Measurements from ENCODE around the gene ARL13B. TPM values are rescaled to one million over a fixed set of nuclear protein-coding genes. Genes with fewer than 3 reads are reported as not detected.

The ARL13B gene
- polyA plus RNA-seq, 1 of the 3 experiments (the other 2 are of a cell fraction): 4.9 TPM

DNA sequence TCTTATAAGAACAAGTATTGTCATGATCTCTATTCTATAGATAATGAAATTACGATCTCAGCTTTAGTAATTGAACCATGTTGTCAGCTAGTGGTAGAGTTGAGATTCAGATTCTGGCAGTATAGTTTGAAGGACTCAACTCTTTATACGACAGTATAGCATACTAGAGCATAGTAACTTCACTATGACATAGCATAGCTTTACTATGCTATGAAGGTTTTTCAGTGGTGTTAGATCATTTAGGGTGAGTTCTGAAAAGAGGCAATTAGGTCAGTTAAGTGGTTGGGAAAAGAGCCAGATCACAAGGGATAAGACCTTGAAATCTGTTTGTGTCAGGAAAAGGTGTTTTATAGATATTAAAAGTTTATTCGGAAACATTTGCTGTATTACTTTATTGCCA is 40.3 kb downstream of the ARL13B start:
- no peak overlapping the region for H3K4me2 ChIP-seq
- H3F3A ChIP-seq (replicated peaks; ENCODE audit: insufficient read depth): peaks cover 4% of the 10 kb centered on the region
- no peak overlapping the region for H3K27ac ChIP-seq (ENCODE audit: low read depth in 2 of 2, low read length in 1 of 2)
- no peaks in the 10 kb centered on the region for H4K20me1 ChIP-seq (ENCODE audit: insufficient read depth)
- H3K9ac ChIP-seq: no peak overlapping the region
- H3K36me3 ChIP-seq (replicated peaks in 1 of 2; ENCODE audit: control insufficient read depth in 1 of 2, insufficient read depth in 2 of 2, low read length in 1 of 2): no peaks in the 10 kb centered on the region
- 95% methylated on average over 3 of the region's 3 CpGs for WGBS (ENCODE audit: low lambda C conversion rate)
- no peaks in the 10 kb centered on the region for H3K9me3 ChIP-seq
- TF ChIP-seq EP300 (IDR thresholded peaks at IDR 0.05; ENCODE audit: borderline replicate concordance in 1 of 2, low read depth in 1 of 2, low read length in 1 of 2) (no peak), NFIC (IDR thresholded peaks at IDR 0.05; ENCODE audit: borderline replicate concordance) (no peak), CHD2 (IDR thresholded peaks at IDR 0.05; ENCODE audit: low read length, partially characterized antibody) (no peak)
- TF ChIP-seq, protein P1, sequence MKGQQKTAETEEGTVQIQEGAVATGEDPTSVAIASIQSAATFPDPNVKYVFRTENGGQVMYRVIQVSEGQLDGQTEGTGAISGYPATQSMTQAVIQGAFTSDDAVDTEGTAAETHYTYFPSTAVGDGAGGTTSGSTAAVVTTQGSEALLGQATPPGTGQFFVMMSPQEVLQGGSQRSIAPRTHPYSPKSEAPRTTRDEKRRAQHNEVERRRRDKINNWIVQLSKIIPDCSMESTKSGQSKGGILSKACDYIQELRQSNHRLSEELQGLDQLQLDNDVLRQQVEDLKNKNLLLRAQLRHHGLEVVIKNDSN (IDR thresholded peaks at IDR 0.05; ENCODE audit: borderline replicate concordance, low read depth): no peak
- TF ChIP-seq, protein P2, sequence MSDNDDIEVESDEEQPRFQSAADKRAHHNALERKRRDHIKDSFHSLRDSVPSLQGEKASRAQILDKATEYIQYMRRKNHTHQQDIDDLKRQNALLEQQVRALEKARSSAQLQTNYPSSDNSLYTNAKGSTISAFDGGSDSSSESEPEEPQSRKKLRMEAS (IDR thresholded peaks at IDR 0.05; ENCODE audit: low read depth): no peak
- H3K27me3 ChIP-seq (ENCODE audit: insufficient read depth): no peaks in the 10 kb centered on the region
- no peaks in the 10 kb centered on the region for H3K79me2 ChIP-seq (ENCODE audit: insufficient read depth)
- H3K9me2 ChIP-seq: no peaks in the 10 kb centered on the region
- H3K4me1 ChIP-seq (ENCODE audit: control insufficient read depth in 1 of 2, insufficient read depth in 2 of 2, low read depth in 1 of 2, low read length in 1 of 2): no peaks in the 10 kb centered on the region
- H2AFZ ChIP-seq (ENCODE audit: low read depth): no peak overlapping the region
- no peak overlapping the region for H3K4me3 ChIP-seq (ENCODE audit: low read depth in 2 of 2, low read length in 1 of 2)
- ChIA-PET POLR2A (no interaction called here), CTCF (interaction anchor here (0.8 to 3.0 kb wide), 3 partner anchors 15 to 86 kb away, joined by 3 to 7 read pairs (median 4); no protein-coding TSS in a partner anchor)
- DNase-seq: no peak

DNA sequence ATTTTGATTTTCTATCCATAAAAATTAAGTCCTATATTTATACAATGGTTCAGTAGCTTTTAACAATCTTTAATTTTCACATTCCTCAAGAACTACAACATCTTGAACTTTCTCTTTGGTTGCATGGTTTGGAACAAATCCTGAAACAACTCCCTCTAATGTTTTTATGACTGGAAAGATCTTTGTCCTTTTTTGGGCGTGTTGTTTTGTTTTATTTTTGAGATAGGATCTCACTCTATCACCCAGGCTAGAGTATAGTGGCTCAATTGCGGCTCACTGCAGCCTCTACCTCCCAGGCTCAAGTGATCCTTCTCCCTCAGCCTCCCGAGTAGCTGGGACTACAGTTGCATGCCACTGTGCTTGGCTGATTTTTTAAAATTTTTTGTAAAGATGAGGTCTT is 44.4 kb downstream of the ARL13B start:
- Histone ChIP-seq H3K9me2 (no peaks in the 10 kb centered on the region), H3K27ac (ENCODE audit: low read depth in 2 of 2, low read length in 1 of 2) (no peak overlapping the region), H3F3A (replicated peaks; ENCODE audit: insufficient read depth) (peaks cover 12% of the 10 kb centered on the region), H3K27me3 (ENCODE audit: insufficient read depth) (no peaks in the 10 kb centered on the region), H3K9ac (no peak overlapping the region), H3K9me3 (no peaks in the 10 kb centered on the region), H3K4me1 (ENCODE audit: control insufficient read depth in 1 of 2, insufficient read depth in 2 of 2, low read depth in 1 of 2, low read length in 1 of 2) (no peaks in the 10 kb centered on the region; a peak in 1 of 4 replicates), H3K4me3 (ENCODE audit: low read depth in 2 of 2, low read length in 1 of 2) (no peak overlapping the region), H3K36me3 (replicated peaks in 1 of 2; ENCODE audit: control insufficient read depth in 1 of 2, insufficient read depth in 2 of 2, low read length in 1 of 2) (no peaks in the 10 kb centered on the region), H4K20me1 (ENCODE audit: insufficient read depth) (no peaks in the 10 kb centered on the region), H3K79me2 (ENCODE audit: insufficient read depth) (no peaks in the 10 kb centered on the region; the same call in 1 of the 2 replicates), H3K4me2 (no peak overlapping the region), H2AFZ (ENCODE audit: low read depth) (no peak overlapping the region)
- TF ChIP-seq FOXJ3 (CRISPR knock-in tag; IDR thresholded peaks at IDR 0.05): no peak
- TF ChIP-seq, protein P3, sequence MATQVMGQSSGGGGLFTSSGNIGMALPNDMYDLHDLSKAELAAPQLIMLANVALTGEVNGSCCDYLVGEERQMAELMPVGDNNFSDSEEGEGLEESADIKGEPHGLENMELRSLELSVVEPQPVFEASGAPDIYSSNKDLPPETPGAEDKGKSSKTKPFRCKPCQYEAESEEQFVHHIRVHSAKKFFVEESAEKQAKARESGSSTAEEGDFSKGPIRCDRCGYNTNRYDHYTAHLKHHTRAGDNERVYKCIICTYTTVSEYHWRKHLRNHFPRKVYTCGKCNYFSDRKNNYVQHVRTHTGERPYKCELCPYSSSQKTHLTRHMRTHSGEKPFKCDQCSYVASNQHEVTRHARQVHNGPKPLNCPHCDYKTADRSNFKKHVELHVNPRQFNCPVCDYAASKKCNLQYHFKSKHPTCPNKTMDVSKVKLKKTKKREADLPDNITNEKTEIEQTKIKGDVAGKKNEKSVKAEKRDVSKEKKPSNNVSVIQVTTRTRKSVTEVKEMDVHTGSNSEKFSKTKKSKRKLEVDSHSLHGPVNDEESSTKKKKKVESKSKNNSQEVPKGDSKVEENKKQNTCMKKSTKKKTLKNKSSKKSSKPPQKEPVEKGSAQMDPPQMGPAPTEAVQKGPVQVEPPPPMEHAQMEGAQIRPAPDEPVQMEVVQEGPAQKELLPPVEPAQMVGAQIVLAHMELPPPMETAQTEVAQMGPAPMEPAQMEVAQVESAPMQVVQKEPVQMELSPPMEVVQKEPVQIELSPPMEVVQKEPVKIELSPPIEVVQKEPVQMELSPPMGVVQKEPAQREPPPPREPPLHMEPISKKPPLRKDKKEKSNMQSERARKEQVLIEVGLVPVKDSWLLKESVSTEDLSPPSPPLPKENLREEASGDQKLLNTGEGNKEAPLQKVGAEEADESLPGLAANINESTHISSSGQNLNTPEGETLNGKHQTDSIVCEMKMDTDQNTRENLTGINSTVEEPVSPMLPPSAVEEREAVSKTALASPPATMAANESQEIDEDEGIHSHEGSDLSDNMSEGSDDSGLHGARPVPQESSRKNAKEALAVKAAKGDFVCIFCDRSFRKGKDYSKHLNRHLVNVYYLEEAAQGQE (IDR thresholded peaks at IDR 0.05; ENCODE audit: low read depth, low read length): no peak
- TF ChIP-seq GABPA (IDR thresholded peaks at IDR 0.05; ENCODE audit: low read depth): no peak
- TF ChIP-seq EP300 (IDR thresholded peaks at IDR 0.05; ENCODE audit: borderline replicate concordance in 1 of 2, low read depth in 1 of 2, low read length in 1 of 2): no peak
- TF ChIP-seq EZH2phosphoT487 (IDR thresholded peaks at IDR 0.05; ENCODE audit: borderline replicate concordance, low read depth): no peak
- TF ChIP-seq POLR2AphosphoS5 (IDR thresholded peaks at IDR 0.05; ENCODE audit: low read depth, low read length): no peak
- TF ChIP-seq, protein P4, sequence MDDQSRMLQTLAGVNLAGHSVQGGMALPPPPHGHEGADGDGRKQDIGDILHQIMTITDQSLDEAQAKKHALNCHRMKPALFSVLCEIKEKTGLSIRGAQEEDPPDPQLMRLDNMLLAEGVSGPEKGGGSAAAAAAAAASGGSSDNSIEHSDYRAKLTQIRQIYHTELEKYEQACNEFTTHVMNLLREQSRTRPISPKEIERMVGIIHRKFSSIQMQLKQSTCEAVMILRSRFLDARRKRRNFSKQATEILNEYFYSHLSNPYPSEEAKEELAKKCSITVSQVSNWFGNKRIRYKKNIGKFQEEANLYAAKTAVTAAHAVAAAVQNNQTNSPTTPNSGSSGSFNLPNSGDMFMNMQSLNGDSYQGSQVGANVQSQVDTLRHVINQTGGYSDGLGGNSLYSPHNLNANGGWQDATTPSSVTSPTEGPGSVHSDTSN (IDR thresholded peaks at IDR 0.05): no peak
- no peak for TF ChIP-seq FOSL2 (IDR thresholded peaks at IDR 0.05; ENCODE audit: borderline replicate concordance, low read depth)
- no peak for TF ChIP-seq JUND (IDR thresholded peaks at IDR 0.05)
- TF ChIP-seq YY1 (IDR thresholded peaks at IDR 0.05; ENCODE audit: low read depth): no peak
- TF ChIP-seq FOXM1 (IDR thresholded peaks at IDR 0.05; ENCODE audit: low read depth): no peak
- TF ChIP-seq RFX5 (IDR thresholded peaks at IDR 0.05; ENCODE audit: low read length): no peak
- TF ChIP-seq GATA2 (CRISPR knock-in tag; IDR thresholded peaks at IDR 0.05): no peak
- TF ChIP-seq NFIC (IDR thresholded peaks at IDR 0.05; ENCODE audit: borderline replicate concordance): no peak
- no peak for TF ChIP-seq RXRA (IDR thresholded peaks at IDR 0.05; ENCODE audit: borderline replicate concordance, low read depth)
- TF ChIP-seq SIN3A (IDR thresholded peaks at IDR 0.05; ENCODE audit: borderline replicate concordance, low read depth, low read length): no peak
- TF ChIP-seq, protein P2 (IDR thresholded peaks at IDR 0.05; ENCODE audit: low read depth): no peak
- TF ChIP-seq NRF1 (IDR thresholded peaks at IDR 0.05; ENCODE audit: low read depth, low read length): no peak
- TF ChIP-seq TEAD4 (IDR thresholded peaks at IDR 0.05; ENCODE audit: borderline replicate concordance, insufficient read depth): no peak
- no peak for DNase-seq
- POLR2A ChIA-PET: no interaction called here
- CTCF ChIA-PET: interaction anchor here (0.9 to 2.0 kb wide), 4 partner anchors 11 to 45 kb away, joined by 3 to 8 read pairs (median 4); no protein-coding TSS in a partner anchor
- WGBS (ENCODE audit: low lambda C conversion rate): 89% methylated on average over 3 of the region's 3 CpGs

Measured in SK-N-SH (cell line).